ENCODE measurements around the gene DUSP1.

The DUSP1 gene

DNA sequence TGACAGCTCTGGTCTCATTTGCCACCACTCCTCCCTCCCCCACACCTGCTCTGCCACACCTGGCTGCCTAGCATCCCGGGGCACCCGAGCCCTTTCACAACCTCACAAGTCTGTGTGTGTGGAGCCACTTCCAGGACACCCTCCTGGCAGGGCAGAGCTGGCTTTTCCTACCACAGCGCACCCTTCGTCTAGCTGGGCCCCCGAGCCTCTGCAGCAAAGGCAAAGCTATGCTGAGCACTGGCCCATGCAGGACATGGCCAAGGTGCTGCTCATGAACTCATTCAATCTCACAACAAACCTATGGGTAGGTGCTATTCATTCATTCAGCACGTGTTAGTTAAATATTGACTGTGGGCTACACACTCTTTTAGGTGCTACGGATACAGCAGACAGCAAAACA is 43.4 kb downstream of the DUSP1 start:
- H3K9me3 Mint-ChIP-seq, result no peaks in the 10 kb centered on the region
- H3K27me3 Mint-ChIP-seq, result no peaks in the 10 kb centered on the region
- no peak overlapping the region for H3K4me3 Mint-ChIP-seq
- no peaks in the 10 kb centered on the region for H3K36me3 Mint-ChIP-seq
- DNase-seq (no peak), ATAC-seq (replicated peaks) (no peak)
- no peaks in the 10 kb centered on the region for H3K4me1 Mint-ChIP-seq
- no peak overlapping the region for H3K27ac Mint-ChIP-seq

- Mint-ChIP-seq H3K4me3 (no peak overlapping the region), H3K36me3 (no peaks in the 10 kb centered on the region), H3K9me3 (no peaks in the 10 kb centered on the region), H3K27me3 (no peaks in the 10 kb centered on the region), H3K4me1 (no peaks in the 10 kb centered on the region), H3K27ac (no peak overlapping the region)
- DNase-seq (no peak), ATAC-seq (replicated peaks) (no peak)
Measured at GRCh38 chr5:172726966-172727365, 44.0 kb downstream of the DUSP1 start.

DNA sequence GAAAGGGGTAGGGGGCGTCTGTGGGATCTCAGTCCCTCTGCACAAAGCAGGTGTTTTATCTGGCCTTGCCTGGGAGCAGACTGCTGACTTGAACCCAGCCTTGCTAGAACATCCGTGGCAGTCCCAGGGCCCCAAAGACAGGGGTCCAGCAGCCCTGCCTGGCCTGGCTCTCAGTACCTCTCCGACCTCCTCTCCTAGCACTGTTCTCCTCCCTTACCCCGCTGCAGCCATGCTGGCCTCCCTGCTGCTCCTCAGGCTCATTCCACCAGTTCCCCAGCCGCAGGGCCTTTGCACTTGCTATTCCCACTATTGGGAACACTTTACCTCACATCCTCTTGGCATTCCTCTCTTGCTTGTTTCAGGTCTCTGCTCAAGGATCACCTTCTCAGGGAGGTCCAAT is 45.2 kb downstream of the DUSP1 start:
- H3K4me3 Mint-ChIP-seq, result no peak overlapping the region
- no peaks in the 10 kb centered on the region for H3K4me1 Mint-ChIP-seq
- H3K36me3 Mint-ChIP-seq, result no peaks in the 10 kb centered on the region
- no peaks in the 10 kb centered on the region for H3K9me3 Mint-ChIP-seq
- ATAC-seq (replicated peaks), result no peak
- no peak overlapping the region for H3K27ac Mint-ChIP-seq
- DNase-seq, result no peak
- no peaks in the 10 kb centered on the region for H3K27me3 Mint-ChIP-seq

DNA sequence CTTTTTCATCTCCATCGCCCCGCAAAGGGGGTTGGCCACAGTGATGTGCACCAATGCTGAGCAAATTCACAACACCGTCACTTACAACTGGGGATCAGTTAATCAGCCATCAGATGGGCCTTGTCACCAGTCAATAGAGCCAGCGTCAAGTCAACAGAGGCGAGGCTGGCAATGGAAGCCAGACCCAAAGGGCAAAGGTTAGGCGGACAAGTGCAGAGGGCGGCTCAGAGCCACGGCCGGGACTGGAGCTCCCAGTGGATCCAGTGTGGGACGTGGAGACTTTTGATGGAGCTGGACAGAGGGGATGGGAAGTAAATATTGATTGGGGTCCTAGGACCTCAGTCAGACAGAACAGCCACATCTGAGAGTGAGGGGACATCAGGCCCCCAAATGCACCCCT is 45.7 kb downstream of the DUSP1 start:
- no peak for DNase-seq
- Mint-ChIP-seq H3K36me3 (no peaks in the 10 kb centered on the region), H3K9me3 (no peaks in the 10 kb centered on the region), H3K27ac (no peak overlapping the region), H3K4me3 (no peak overlapping the region), H3K27me3 (no peaks in the 10 kb centered on the region), H3K4me1 (no peaks in the 10 kb centered on the region)
- ATAC-seq (replicated peaks), result no peak

- DNase-seq (no peak), ATAC-seq (replicated peaks) (no peak)
- H3K4me1 Mint-ChIP-seq, result no peaks in the 10 kb centered on the region
- no peaks in the 10 kb centered on the region for H3K27me3 Mint-ChIP-seq
- no peaks in the 10 kb centered on the region for H3K36me3 Mint-ChIP-seq
- H3K9me3 Mint-ChIP-seq, result no peaks in the 10 kb centered on the region
- H3K27ac Mint-ChIP-seq, result no peak overlapping the region
- H3K4me3 Mint-ChIP-seq, result no peak overlapping the region
Measured at GRCh38 chr5:172724242-172725183, 46.5 kb downstream of the DUSP1 start.

DNA sequence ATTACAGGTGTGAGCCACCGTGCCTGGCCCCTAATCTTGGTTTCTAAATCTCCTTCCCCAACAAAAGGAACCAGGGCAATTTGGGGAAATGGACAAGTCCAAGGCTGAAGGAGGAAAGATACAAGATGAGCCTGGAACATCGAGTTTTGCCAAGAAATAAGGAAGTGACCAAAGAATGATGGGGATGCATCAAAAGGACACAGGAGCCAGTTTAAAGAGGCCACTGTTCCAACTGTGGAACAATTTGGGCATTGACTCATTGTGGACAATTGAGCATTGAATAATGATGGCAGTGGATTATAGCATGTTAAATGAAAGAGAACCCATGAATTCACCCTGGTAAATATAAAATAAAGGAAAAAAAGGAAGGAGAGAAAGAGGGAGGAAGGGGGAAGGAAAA is 47.5 kb downstream of the DUSP1 start:
- no peaks in the 10 kb centered on the region for H3K9me3 Mint-ChIP-seq
- H3K4me3 Mint-ChIP-seq, result no peak overlapping the region
- H3K27me3 Mint-ChIP-seq, result no peaks in the 10 kb centered on the region
- no peaks in the 10 kb centered on the region for H3K4me1 Mint-ChIP-seq
- no peak for DNase-seq
- H3K27ac Mint-ChIP-seq, result no peak overlapping the region
- H3K36me3 Mint-ChIP-seq, result no peaks in the 10 kb centered on the region
- ATAC-seq (replicated peaks), result no peak

- Mint-ChIP-seq H3K4me1 (peaks cover 0 to 2% of the 10 kb centered on the region in 2 donors), H3K27ac (no peak overlapping the region), H3K27me3 (peaks cover 0 to under 1% of the 10 kb centered on the region in 2 donors), H3K9me3 (no peaks in the 10 kb centered on the region), H3K36me3 (no peaks in the 10 kb centered on the region), H3K4me3 (no peak overlapping the region)
- no peak for ATAC-seq (replicated peaks)
- no peak for DNase-seq
Measured at GRCh38 chr5:172722327-172722815, 48.6 kb downstream of the DUSP1 start.

DNA sequence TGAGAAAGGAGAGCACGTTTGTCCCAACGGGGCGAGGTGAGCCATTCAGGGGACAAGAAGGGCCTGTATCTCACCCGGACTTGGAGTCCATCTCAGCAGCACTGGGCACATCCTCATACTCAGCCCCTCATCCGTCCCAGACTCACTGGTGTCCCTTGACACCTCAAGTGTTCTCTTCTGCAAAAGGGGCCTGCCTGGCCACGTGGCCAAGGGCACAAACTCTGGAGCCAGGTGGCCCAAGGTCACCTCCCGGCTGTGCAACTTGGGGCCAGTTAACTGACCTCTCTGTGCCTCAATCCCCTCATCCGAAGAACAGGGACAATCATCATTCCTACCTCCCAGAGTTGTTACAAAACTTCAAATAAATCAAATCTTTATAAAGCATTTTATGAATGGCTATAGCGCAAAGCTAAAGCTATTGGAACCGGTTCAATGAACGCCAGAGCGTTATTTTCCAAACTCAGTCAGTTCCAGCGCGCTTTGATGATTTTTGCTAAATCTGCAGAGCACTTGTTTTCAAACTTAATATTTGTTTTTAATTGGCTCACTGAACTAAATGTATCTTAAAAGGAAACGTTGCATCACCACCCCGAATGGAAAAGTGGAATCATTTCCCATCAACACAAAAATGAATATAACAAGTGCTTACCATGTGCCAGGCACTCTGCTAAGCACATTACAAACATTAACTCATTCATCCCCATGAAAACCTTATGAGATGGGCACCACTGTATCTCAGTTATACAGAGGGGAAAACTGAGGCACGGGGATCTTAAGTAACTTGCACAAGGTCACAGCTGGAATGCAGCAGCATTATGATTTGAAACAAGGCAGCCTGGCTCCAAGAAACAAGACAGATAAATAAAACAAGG is 49.3 kb downstream of the DUSP1 start:
- H3K27ac Mint-ChIP-seq, result no peak overlapping the region
- peaks cover 0 to 5% of the 10 kb centered on the region in 2 donors for H3K27me3 Mint-ChIP-seq
- peaks cover 5 to 9% of the 10 kb centered on the region in 2 donors for H3K4me1 Mint-ChIP-seq
- DNase-seq, result no peak
- no peaks in the 10 kb centered on the region for H3K9me3 Mint-ChIP-seq
- H3K4me3 Mint-ChIP-seq, result no peak overlapping the region
- no peaks in the 10 kb centered on the region for H3K36me3 Mint-ChIP-seq
- no peak for ATAC-seq (replicated peaks)

DNA sequence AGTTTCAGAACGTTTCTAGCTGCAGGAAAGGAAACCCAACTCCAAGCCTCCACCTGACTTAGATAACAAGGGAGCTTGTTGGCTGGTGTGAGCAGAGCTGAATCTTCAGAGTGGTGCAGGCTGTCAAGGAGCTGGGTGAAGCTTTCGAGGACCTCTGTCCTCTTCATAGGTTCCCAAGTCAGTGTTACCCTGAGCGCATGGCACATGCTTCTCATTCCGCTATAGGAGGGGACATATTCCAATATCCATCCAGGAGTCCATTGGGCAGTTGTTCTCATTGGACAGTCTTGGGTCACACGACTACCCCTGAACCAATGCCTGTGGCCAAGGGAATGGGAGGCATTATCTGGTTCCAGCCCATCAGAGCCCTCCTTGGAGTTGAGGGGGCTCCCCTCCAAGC is 50.3 kb downstream of the DUSP1 start:
- no peak overlapping the region for H3K4me3 Mint-ChIP-seq
- DNase-seq, result no peak
- peaks cover 0 to 5% of the 10 kb centered on the region in 2 donors for H3K27me3 Mint-ChIP-seq
- no peak for ATAC-seq (replicated peaks)
- no peaks in the 10 kb centered on the region for H3K9me3 Mint-ChIP-seq
- H3K27ac Mint-ChIP-seq, result no peak overlapping the region
- no peaks in the 10 kb centered on the region for H3K36me3 Mint-ChIP-seq
- peaks cover 5 to 9% of the 10 kb centered on the region in 2 donors for H3K4me1 Mint-ChIP-seq

DNA sequence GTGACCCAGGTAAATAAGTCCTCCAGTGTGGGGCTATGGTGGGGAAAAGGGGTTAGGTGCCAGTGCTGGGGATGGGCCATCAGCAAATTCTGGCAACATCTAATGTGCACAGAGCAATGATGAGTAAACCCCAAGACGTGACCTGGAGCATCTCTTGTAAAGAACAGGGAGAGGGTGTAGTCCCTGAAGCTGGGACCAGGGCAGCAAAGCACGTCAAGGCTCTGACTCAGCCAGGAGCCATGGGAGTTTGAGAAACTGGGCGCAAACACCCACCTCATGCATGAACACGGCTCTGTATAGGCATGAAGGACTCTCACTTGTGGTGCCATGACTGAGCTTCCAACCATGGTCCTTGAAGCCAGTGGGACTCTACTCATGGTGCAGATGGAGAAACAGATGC is 51.8 kb downstream of the DUSP1 start:
- no peaks in the 10 kb centered on the region for H3K9me3 Mint-ChIP-seq
- H3K27ac Mint-ChIP-seq, result no peak overlapping the region
- peaks cover 5 to 9% of the 10 kb centered on the region in 2 donors for H3K4me1 Mint-ChIP-seq
- ATAC-seq (replicated peaks), result no peak
- no peak for DNase-seq
- H3K27me3 Mint-ChIP-seq, result peaks cover 0 to 5% of the 10 kb centered on the region in 2 donors
- H3K4me3 Mint-ChIP-seq, result no peak overlapping the region
- H3K36me3 Mint-ChIP-seq, result no peaks in the 10 kb centered on the region

DNA sequence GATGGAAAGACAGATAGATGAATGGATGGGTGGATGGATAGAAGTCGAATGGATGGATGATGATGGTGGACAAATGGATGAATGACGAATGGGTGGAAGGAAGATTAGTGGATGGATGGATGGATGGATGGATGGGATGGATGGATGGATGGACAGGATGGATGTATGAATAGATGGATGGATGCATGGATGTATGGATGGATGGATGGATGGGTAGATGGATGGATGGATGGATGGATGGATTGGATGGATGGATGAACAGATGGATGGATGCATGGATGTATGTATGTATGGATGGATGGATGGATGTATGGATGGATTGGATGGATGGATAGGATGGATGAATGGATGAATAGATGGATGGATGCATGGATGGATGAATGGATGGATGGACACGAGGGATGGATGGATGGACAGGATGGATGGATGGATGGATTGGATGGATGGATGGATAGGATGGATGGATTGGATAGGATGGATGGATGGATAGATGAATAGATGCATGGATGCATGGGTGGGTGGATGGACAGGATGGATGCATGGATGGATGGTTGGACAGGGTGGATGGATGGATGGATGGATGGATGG is 52.4 kb downstream of the DUSP1 start:
- DNase-seq (no peak), ATAC-seq (replicated peaks) (no peak)
- H3K27ac Mint-ChIP-seq, result no peak overlapping the region
- peaks cover 5 to 9% of the 10 kb centered on the region in 2 donors for H3K4me1 Mint-ChIP-seq
- peaks cover 0 to 5% of the 10 kb centered on the region in 2 donors for H3K27me3 Mint-ChIP-seq
- no peaks in the 10 kb centered on the region for H3K36me3 Mint-ChIP-seq
- no peak overlapping the region for H3K4me3 Mint-ChIP-seq
- no peaks in the 10 kb centered on the region for H3K9me3 Mint-ChIP-seq

Data from stimulated activated naive B cell treated with anti-CD40 and anti-IgM and Interleukin-4, amounts not matched to agents 10 μg/mL and 1 μg/mL and 100 μg/mL, for 72 hours (primary cell).